Esophagus muscularis mucosa (tissue), 4 donors: Measurements from ENCODE around the gene LARGE1. TPM values are rescaled to one million over a fixed set of nuclear protein-coding genes. Genes with fewer than 3 reads are reported as not detected.

Source experiments
- DNase-seq: peaks from one replicate; pipeline ENCODE4 v3.0.0-alpha.2; 2017; ENCODE audit errors: extremely low spot score
- H3K27ac ChIP-seq, 4 donors: fragments of 200-600 bp; sonication (generic); replicated peaks in 1 of 4; 1 replicate in 3 of 4; 2 replicates in 1 of 4; pipeline ENCODE4 v1.5.1; 2016 to 2019; ENCODE audit warnings: mild to moderate bottlenecking in 1 of 4
- H3K27me3 ChIP-seq, 4 donors: fragments of 200-600 bp; sonication (generic); one replicate each; pipeline versions ENCODE4 v1.5.1 to v1.6.0; 2016 to 2019
- H3K36me3 ChIP-seq, 4 donors: fragments of 200-600 bp; sonication (generic); one replicate each; pipeline ENCODE4 v1.5.1; 2016 to 2019
- H3K4me1 ChIP-seq, 4 donors: fragments of 200-600 bp; sonication (generic); one replicate each; pipeline ENCODE4 v1.5.1; 2016 to 2019
- H3K4me3 ChIP-seq, 4 donors: fragments of 200-600 bp; sonication (generic); 1 replicate in 2 of 4; 2 replicates in 2 of 4; pipeline ENCODE4 v1.5.1; 2016 to 2019; ENCODE audit warnings: mild to moderate bottlenecking in 4 of 4, moderate library complexity in 1 of 4
- H3K9me3 ChIP-seq, 4 donors: fragments of 200-600 bp; sonication (generic); 1 replicate in 3 of 4; 2 replicates in 1 of 4; pipeline ENCODE4 v1.5.1; 2016 to 2019
- EP300 ChIP-seq: sonication (generic); formaldehyde crosslinking; IDR thresholded peaks from one replicate; pipeline ENCODE4 v1.6.1; 2017; ENCODE audit warnings: antibody characterized with exemption
- POLR2A ChIP-seq: fragments of 450-650 bp; IDR thresholded peaks from one replicate; pipeline ENCODE4 v1.6.1; 2017; ENCODE audit warnings: antibody characterized with exemption, moderate library complexity, mild to moderate bottlenecking, low read depth
- POLR2AphosphoS5 ChIP-seq, 2 donors: sonication (generic); formaldehyde crosslinking; IDR thresholded peaks; one replicate each; pipeline ENCODE4 v1.6.1; 2017; ENCODE audit warnings: antibody characterized with exemption in 2 of 2
- WGBS: methylation state at CpG from one replicate; pipeline ENCODE4 v1.1.5; 2018; 5-methylcytosine and 5-hydroxymethylcytosine counted together
- intact Hi-C: fragments of 100-400 bp; cut with DNase I; formaldehyde crosslinking; loops from one replicate; pipeline ENCODE4 v1.15.1; 2023
- total RNA-seq, 4 donors: library from RNA; depleted of rRNA; stranded (reverse); fragments of >200 nt; gene quantifications; one replicate each; pipeline versions ENCODE4 v1.1.0 to v1.2.1, GENCODE V29; 2016
- TF ChIP-seq, protein P1 (sequence below), 3 experiments: fragments of 200-600 bp in 2 of 3; fragments of 450-650 bp in 1 of 3; sonication (generic) in 2 of 3; IDR thresholded peaks; one replicate each; pipeline ENCODE4 v1.5.1; 2017 to 2019; ENCODE audit warnings: antibody characterized with exemption in 3 of 3, mild to moderate bottlenecking in 2 of 3, moderate library complexity in 1 of 3

The LARGE1 gene
- total RNA-seq, 4 donors from 2014 or later: 29.9 to 48.4 (median 32.4) TPM

DNA sequence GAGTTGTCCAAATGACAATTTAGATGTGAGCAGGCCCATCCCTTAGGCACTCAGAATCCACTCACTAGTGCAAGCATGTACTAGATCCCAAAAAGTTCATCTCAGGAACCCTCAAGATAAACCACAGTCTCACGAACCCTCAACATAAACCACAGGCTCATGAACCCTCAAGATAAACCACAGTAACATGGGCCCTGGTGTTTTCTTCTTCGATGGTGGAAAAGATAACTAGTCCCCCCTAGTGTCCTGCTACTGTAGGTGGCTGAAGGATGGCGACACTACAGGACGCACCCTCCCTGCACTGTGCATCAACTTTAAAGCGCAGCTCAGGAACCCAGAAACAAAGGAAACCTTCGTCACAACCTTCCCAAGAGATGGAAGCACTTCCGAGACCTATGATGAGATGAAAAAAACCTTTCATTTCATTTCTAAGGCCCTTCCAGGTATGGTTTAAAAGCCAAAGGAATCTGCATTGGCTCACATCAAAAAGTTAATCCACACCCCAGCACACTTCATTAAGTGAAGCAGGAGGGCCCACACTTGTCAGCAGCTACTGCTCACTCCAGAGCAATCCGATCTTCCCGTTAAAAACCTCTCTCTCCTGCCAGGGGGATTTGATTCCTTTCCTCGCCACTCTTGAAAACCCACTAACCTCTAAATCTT, 2.4 kb downstream of the LARGE1 start:
- 53% methylated on average over 10 of the region's 10 CpGs for WGBS
- Histone ChIP-seq H3K9me3 (no peaks in the 10 kb centered on the region), H3K4me1 (peaks cover 23 to 42% (median 33%) of the 10 kb centered on the region in 4 donors), H3K4me3 (peak overlapping the region in 1 of 4 donors; percentile 75), H3K36me3 (no peaks in the 10 kb centered on the region), H3K27ac (peak overlapping the region in 1 of 4 donors; percentile 5), H3K27me3 (no peaks in the 10 kb centered on the region)
- intact Hi-C loops: loop anchor here (5.0 kb wide), 2 partner anchors 96 to 401 kb away; no protein-coding TSS in a partner anchor
- no peak for TF ChIP-seq POLR2A
- no peak for TF ChIP-seq EP300
- TF ChIP-seq, protein P1, sequence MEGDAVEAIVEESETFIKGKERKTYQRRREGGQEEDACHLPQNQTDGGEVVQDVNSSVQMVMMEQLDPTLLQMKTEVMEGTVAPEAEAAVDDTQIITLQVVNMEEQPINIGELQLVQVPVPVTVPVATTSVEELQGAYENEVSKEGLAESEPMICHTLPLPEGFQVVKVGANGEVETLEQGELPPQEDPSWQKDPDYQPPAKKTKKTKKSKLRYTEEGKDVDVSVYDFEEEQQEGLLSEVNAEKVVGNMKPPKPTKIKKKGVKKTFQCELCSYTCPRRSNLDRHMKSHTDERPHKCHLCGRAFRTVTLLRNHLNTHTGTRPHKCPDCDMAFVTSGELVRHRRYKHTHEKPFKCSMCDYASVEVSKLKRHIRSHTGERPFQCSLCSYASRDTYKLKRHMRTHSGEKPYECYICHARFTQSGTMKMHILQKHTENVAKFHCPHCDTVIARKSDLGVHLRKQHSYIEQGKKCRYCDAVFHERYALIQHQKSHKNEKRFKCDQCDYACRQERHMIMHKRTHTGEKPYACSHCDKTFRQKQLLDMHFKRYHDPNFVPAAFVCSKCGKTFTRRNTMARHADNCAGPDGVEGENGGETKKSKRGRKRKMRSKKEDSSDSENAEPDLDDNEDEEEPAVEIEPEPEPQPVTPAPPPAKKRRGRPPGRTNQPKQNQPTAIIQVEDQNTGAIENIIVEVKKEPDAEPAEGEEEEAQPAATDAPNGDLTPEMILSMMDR (IDR thresholded peaks at IDR 0.05): peak in 2 of 3 experiments; percentile 25 to 33
- no peak for TF ChIP-seq POLR2AphosphoS5 (IDR thresholded peaks at IDR 0.05)
- DNase-seq: no peak

DNA sequence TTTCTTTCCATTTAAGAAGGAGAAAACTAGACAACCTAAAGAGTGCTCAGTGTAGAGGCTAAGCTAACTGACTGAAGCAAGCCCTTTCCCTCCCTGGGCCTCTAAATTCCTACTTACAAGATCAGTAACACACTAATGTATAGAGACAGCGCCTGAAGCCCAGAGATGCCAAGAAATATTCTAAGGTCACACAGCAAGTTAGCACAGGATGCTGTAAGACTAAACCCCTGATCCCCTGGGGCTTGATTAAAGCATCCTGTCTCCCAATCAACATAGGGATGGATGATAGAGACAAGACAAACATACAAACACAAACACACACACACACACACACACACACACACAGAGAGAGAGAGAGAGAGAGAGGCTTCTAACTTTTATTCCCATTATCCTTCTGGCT, 5.6 kb downstream of the LARGE1 start:
- no peaks in the 10 kb centered on the region for H3K27me3 ChIP-seq

DNA sequence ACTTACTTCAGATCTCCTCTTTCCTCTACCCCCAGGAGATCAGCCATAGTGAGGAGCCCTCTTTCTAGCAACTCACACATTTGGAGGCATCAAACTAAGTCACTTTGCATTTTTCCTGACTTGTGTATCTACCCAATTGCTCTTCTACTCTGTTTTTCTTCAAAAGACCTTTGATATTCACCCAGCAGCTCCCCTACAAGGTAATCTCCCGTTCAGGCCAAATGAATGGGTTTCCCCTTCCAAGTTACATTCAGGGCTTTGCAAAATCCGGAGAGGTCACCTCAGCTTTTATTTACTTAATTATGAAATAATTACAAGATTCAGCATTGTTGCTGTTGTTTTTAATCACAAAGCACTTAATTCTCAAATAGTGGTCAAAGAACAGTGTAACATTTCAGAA, 6.1 kb downstream of the LARGE1 start:
- Histone ChIP-seq H3K27me3 (no peaks in the 10 kb centered on the region), H3K4me3 (no peak overlapping the region), H3K9me3 (no peaks in the 10 kb centered on the region), H3K27ac (no peak overlapping the region), H3K36me3 (no peaks in the 10 kb centered on the region), H3K4me1 (peaks cover 30 to 47% (median 38%) of the 10 kb centered on the region in 4 donors)
- no peak for DNase-seq
- intact Hi-C loops: no loop called here
- TF ChIP-seq POLR2A (no peak), POLR2AphosphoS5 (IDR thresholded peaks at IDR 0.05) (no peak), EP300 (no peak)
- TF ChIP-seq, protein P1 (IDR thresholded peaks at IDR 0.05): no peak
- WGBS: 86% methylated on average over 2 of the region's 2 CpGs

More for the DNA sequence above, 5.6 kb downstream of the LARGE1 start:
- 100% methylated on average over 1 of the region's 1 CpG for WGBS
- H3K36me3 ChIP-seq: no peaks in the 10 kb centered on the region
- H3K4me3 ChIP-seq: no peak overlapping the region
- DNase-seq: no peak
- intact Hi-C loops: loop anchor here (5.0 kb wide), 2 partner anchors 92 to 397 kb away; no protein-coding TSS in a partner anchor
- H3K4me1 ChIP-seq: peaks cover 27 to 42% (median 37%) of the 10 kb centered on the region in 4 donors
- TF ChIP-seq EP300: no peak
- no peak for TF ChIP-seq POLR2AphosphoS5 (IDR thresholded peaks at IDR 0.05)
- TF ChIP-seq, protein P1 (IDR thresholded peaks at IDR 0.05): no peak
- TF ChIP-seq POLR2A: no peak
- H3K27ac ChIP-seq: no peak overlapping the region
- H3K9me3 ChIP-seq: no peaks in the 10 kb centered on the region

DNA sequence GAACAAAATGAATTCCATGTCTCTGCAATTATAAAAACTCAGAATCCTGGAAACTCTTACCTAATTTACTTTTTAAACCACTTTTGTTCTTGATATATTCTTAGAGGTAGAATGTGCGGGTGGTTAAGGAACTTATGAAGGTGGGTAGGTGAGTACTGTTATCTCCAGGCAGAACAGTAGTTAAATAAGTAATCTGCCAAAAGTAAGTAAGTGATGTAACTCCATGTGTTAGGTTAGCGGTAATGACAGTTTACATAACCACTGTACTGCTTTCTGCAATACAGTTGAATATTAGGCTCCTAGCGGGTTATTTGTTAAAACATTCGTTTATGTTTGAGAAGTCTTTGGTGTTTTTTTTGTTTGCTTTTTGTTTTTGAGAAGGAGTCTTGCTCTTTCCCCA, 7.1 kb downstream of the LARGE1 start:
- no peak overlapping the region for H3K4me3 ChIP-seq
- no peak for DNase-seq
- no peak for TF ChIP-seq EP300
- TF ChIP-seq, protein P1 (IDR thresholded peaks at IDR 0.05): no peak
- no peak for TF ChIP-seq POLR2AphosphoS5 (IDR thresholded peaks at IDR 0.05)
- TF ChIP-seq POLR2A: no peak
- no peaks in the 10 kb centered on the region for H3K27me3 ChIP-seq
- H3K36me3 ChIP-seq: no peaks in the 10 kb centered on the region
- no peaks in the 10 kb centered on the region for H3K9me3 ChIP-seq
- no peak overlapping the region for H3K27ac ChIP-seq
- peaks cover 30 to 49% (median 38%) of the 10 kb centered on the region in 4 donors for H3K4me1 ChIP-seq
- WGBS: 91% methylated on average over 4 of the region's 4 CpGs
- intact Hi-C loops: no loop called here
